ENCODE data around the gene GPRIN1. TPM values are rescaled to one million over a fixed set of nuclear protein-coding genes. Genes with fewer than 3 reads are reported as not detected.

Gene GPRIN1
- total and polyA plus RNA-seq, 2 donors (not counting 1 experiment from before 2014, with no cell fraction given) = 1.9 to 6.3 TPM

DNA sequence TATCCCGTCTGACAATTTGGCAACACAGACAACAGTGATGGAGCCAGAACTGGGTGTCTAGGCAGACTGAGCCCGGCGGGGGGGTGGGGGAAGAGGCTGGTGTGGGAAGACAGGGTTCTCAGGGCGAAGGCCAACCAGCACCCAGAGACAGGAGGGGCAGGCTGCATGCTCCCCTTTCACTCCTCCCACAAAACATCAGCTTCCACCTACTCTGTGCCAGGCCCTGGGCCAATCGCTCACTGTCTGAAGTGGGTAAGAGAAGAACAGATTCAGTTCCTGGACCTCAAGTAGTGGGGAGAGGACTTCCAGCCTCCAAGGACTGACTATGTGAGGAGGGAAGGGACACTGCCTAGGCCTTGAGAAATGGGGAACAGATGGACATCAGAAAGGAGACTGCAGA, 17.6 kb upstream of the GPRIN1 start:
- TF ChIP-seq, protein P1, sequence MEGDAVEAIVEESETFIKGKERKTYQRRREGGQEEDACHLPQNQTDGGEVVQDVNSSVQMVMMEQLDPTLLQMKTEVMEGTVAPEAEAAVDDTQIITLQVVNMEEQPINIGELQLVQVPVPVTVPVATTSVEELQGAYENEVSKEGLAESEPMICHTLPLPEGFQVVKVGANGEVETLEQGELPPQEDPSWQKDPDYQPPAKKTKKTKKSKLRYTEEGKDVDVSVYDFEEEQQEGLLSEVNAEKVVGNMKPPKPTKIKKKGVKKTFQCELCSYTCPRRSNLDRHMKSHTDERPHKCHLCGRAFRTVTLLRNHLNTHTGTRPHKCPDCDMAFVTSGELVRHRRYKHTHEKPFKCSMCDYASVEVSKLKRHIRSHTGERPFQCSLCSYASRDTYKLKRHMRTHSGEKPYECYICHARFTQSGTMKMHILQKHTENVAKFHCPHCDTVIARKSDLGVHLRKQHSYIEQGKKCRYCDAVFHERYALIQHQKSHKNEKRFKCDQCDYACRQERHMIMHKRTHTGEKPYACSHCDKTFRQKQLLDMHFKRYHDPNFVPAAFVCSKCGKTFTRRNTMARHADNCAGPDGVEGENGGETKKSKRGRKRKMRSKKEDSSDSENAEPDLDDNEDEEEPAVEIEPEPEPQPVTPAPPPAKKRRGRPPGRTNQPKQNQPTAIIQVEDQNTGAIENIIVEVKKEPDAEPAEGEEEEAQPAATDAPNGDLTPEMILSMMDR (conservative IDR thresholded peaks at IDR 0.05 in 1 of 2, IDR thresholded peaks at IDR 0.05 in 1 of 2; ENCODE audit: low read depth in 1 of 2, low read length in 2 of 2) = no peak
- no peak for TF ChIP-seq EZH2 (IDR thresholded peaks at IDR 0.05; ENCODE audit: low read length, missing control alignments)
- Histone ChIP-seq H3K79me2 (ENCODE audit: control insufficient read depth, insufficient read depth, low read length) (no peaks in the 10 kb centered on the region), H3K9ac (ENCODE audit: insufficient read depth, low read length) (no peak overlapping the region), H3K4me2 (ENCODE audit: extremely low read depth, insufficient read depth, low read length) (no peak overlapping the region), H4K20me1 (ENCODE audit: control insufficient read depth, extremely low read depth, insufficient read depth, low read length) (no peaks in the 10 kb centered on the region), H3K36me3 (ENCODE audit: control insufficient read depth, insufficient read depth, low read length) (no peaks in the 10 kb centered on the region), H2AFZ (ENCODE audit: low read length) (no peak overlapping the region), H3K4me3 (replicated peaks in 1 of 4; ENCODE audit: control extremely low read depth in 1 of 4, insufficient read depth in 1 of 4, low read depth in 3 of 4, low read length in 4 of 4) (no peak overlapping the region), H3K27ac (ENCODE audit: insufficient read depth, low read length) (no peak overlapping the region), H3K27me3 (ENCODE audit: control insufficient read depth, insufficient read depth, low read length) (peaks cover 13% of the 10 kb centered on the region), H3K9me3 (ENCODE audit: control insufficient read depth, insufficient read depth, low read depth, low read length) (no peaks in the 10 kb centered on the region), H3K4me1 (ENCODE audit: control insufficient read depth, extremely low read depth, insufficient read depth, low read length) (peaks cover 3% of the 10 kb centered on the region)
- DNase-seq (ENCODE audit: low read depth in 2 of 2) = no peak

DNA sequence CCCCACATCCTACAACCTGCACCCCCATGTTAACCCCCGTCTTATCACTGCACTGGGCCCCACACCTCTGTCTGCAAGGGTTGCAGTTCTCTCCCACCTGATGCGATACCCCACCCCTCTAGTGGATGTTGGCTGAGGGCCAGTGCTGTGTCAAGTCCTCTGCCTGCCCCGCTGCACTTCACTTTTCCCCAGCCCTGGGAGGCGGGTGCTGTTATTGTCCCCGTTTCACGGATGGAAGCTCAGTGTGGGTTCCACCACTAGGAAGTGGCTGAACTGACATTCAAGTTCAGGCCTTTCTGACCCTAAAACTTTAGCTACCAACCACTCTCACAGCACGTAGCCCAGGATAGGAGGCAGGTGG, 16.9 kb upstream of the GPRIN1 start:
- no peaks in the 10 kb centered on the region for H3K9me3 ChIP-seq (ENCODE audit: control insufficient read depth, insufficient read depth, low read depth, low read length)
- no peak overlapping the region for H3K9ac ChIP-seq (ENCODE audit: insufficient read depth, low read length)
- H4K20me1 ChIP-seq (ENCODE audit: control insufficient read depth, extremely low read depth, insufficient read depth, low read length) = no peaks in the 10 kb centered on the region
- H3K4me2 ChIP-seq (ENCODE audit: extremely low read depth, insufficient read depth, low read length) = no peak overlapping the region
- peaks cover 13% of the 10 kb centered on the region for H3K27me3 ChIP-seq (ENCODE audit: control insufficient read depth, insufficient read depth, low read length)
- no peak overlapping the region for H2AFZ ChIP-seq (ENCODE audit: low read length)
- no peak for TF ChIP-seq EZH2 (IDR thresholded peaks at IDR 0.05; ENCODE audit: low read length, missing control alignments)
- TF ChIP-seq, protein P1 (conservative IDR thresholded peaks at IDR 0.05 in 1 of 2, IDR thresholded peaks at IDR 0.05 in 1 of 2; ENCODE audit: low read depth in 1 of 2, low read length in 2 of 2) = no peak
- no peak for DNase-seq (ENCODE audit: low read depth in 2 of 2)
- H3K36me3 ChIP-seq (ENCODE audit: control insufficient read depth, insufficient read depth, low read length) = no peaks in the 10 kb centered on the region
- no peak overlapping the region for H3K27ac ChIP-seq (ENCODE audit: insufficient read depth, low read length)
- no peak overlapping the region for H3K4me3 ChIP-seq (replicated peaks in 1 of 4; ENCODE audit: control extremely low read depth in 1 of 4, insufficient read depth in 1 of 4, low read depth in 3 of 4, low read length in 4 of 4)
- no peaks in the 10 kb centered on the region for H3K79me2 ChIP-seq (ENCODE audit: control insufficient read depth, insufficient read depth, low read length)
- peaks cover 3% of the 10 kb centered on the region for H3K4me1 ChIP-seq (ENCODE audit: control insufficient read depth, extremely low read depth, insufficient read depth, low read length)

DNA sequence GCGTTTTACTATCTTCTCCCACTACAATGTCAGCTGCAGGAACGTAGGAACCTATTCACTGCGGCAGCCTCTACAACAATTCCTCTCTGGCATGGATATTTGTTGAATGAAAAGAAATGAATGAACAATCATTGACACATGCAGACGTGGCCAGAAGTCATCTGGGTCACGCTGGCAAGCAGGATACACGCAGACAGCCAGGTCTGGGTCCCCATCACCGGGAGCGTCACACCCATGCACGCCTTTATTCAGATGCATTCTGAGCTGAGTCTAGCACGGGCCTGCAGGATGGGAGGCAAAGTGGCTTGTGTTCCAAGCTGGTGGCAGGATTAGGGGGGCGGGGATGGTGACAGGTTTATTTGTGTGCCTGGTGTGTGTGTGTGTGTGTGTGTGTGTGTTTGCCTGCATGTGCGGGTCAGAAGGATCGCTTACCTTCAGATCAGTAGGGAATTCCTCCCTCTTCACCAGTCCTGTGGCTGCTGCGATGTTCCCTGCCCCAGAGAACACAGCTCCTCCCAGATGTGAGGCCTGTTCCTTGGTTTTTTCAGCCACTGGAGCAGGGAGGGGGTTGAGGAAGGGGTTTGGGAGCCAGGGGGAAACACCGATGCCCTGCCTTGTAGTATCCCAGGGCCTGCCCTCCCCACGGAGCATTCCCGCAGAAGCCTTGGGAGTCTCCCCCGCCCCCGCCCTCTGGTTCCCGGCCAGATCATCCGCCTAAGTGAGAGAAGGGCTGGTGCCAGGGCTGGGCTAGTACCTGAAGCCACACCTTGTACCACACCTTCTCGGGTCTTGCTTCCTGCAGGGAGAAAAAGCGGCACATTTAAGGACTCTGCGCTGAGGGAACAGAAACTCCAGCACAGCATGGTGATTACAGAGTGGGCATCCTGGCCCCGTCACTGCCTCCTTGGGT, 16.3 kb upstream of the GPRIN1 start:
- TF ChIP-seq, protein P1 (conservative IDR thresholded peaks at IDR 0.05 in 1 of 2, IDR thresholded peaks at IDR 0.05 in 1 of 2; ENCODE audit: low read depth in 1 of 2, low read length in 2 of 2) = no peak
- TF ChIP-seq EZH2 (IDR thresholded peaks at IDR 0.05; ENCODE audit: low read length, missing control alignments) = no peak
- no peaks in the 10 kb centered on the region for H3K36me3 ChIP-seq (ENCODE audit: control insufficient read depth, insufficient read depth, low read length)
- no peak overlapping the region for H3K4me3 ChIP-seq (replicated peaks in 1 of 4; ENCODE audit: control extremely low read depth in 1 of 4, insufficient read depth in 1 of 4, low read depth in 3 of 4, low read length in 4 of 4)
- DNase-seq (ENCODE audit: low read depth in 2 of 2) = no peak
- no peak overlapping the region for H3K27ac ChIP-seq (ENCODE audit: insufficient read depth, low read length)
- no peak overlapping the region for H3K9ac ChIP-seq (ENCODE audit: insufficient read depth, low read length)
- no peaks in the 10 kb centered on the region for H3K79me2 ChIP-seq (ENCODE audit: control insufficient read depth, insufficient read depth, low read length)
- H3K4me1 ChIP-seq (ENCODE audit: control insufficient read depth, extremely low read depth, insufficient read depth, low read length) = peaks cover 3% of the 10 kb centered on the region
- peaks cover 9% of the 10 kb centered on the region for H3K27me3 ChIP-seq (ENCODE audit: control insufficient read depth, insufficient read depth, low read length)
- no peaks in the 10 kb centered on the region for H3K9me3 ChIP-seq (ENCODE audit: control insufficient read depth, insufficient read depth, low read depth, low read length)
- no peak overlapping the region for H3K4me2 ChIP-seq (ENCODE audit: extremely low read depth, insufficient read depth, low read length)
- no peak overlapping the region for H2AFZ ChIP-seq (ENCODE audit: low read length)
- no peaks in the 10 kb centered on the region for H4K20me1 ChIP-seq (ENCODE audit: control insufficient read depth, extremely low read depth, insufficient read depth, low read length)

All from fibroblast of lung (primary cell).